NCI-H345 treated with DMSO at 0.1 percent for 48 hours (cell line): ENCODE measurements around the gene HPGD.

ENCODE experiments used
- DNase-seq: peaks from one replicate; lab custom pipeline; 2025; ENCODE audit not compliant: unreplicated experiment; lab: John Stamatoyannopoulos, UW

Gene HPGD

GRCh38 chr4:174479140-174479539 is 43.1 kb downstream of the HPGD start:
- DNase-seq: no peak

- DNase-seq: no peak
Measured at GRCh38 chr4:174475528-174475927, 46.8 kb downstream of the HPGD start.

GRCh38 chr4:174474457-174475075 is 47.7 kb downstream of the HPGD start:
- no peak for DNase-seq

GRCh38 chr4:174467107-174467506 is 55.2 kb downstream of the HPGD start:
- DNase-seq: no peak

GRCh38 chr4:174464949-174465348 is 57.3 kb downstream of the HPGD start:
- no peak for DNase-seq

GRCh38 chr4:174461466-174462106 is 60.7 kb downstream of the HPGD start:
- no peak for DNase-seq

GRCh38 chr4:174460684-174461083 is 61.6 kb downstream of the HPGD start:
- no peak for DNase-seq

GRCh38 chr4:174457468-174457867 is 64.8 kb downstream of the HPGD start:
- DNase-seq: no peak

GRCh38 chr4:174454815-174455473 is 67.3 kb downstream of the HPGD start:
- no peak for DNase-seq

- no peak for DNase-seq
Measured at GRCh38 chr4:174451718-174452296, 70.5 kb downstream of the HPGD start.

- no peak for DNase-seq
Measured at GRCh38 chr4:174450786-174451125, 71.5 kb downstream of the HPGD start.

- no peak for DNase-seq
Measured at GRCh38 chr4:174449944-174450785, 72.1 kb downstream of the HPGD start.

GRCh38 chr4:174449152-174449551 is 73.1 kb downstream of the HPGD start:
- DNase-seq: no peak

- no peak for DNase-seq
Measured at GRCh38 chr4:174444390-174444789, 77.9 kb downstream of the HPGD start.
